ENCODE measurements around the gene DCTPP1.
"Not testable (repeated sequence)": the region's sequence is repeated elsewhere in the genome, so short reads cannot be mapped to it uniquely, and the experiment has no call there.

Gene DCTPP1

DNA sequence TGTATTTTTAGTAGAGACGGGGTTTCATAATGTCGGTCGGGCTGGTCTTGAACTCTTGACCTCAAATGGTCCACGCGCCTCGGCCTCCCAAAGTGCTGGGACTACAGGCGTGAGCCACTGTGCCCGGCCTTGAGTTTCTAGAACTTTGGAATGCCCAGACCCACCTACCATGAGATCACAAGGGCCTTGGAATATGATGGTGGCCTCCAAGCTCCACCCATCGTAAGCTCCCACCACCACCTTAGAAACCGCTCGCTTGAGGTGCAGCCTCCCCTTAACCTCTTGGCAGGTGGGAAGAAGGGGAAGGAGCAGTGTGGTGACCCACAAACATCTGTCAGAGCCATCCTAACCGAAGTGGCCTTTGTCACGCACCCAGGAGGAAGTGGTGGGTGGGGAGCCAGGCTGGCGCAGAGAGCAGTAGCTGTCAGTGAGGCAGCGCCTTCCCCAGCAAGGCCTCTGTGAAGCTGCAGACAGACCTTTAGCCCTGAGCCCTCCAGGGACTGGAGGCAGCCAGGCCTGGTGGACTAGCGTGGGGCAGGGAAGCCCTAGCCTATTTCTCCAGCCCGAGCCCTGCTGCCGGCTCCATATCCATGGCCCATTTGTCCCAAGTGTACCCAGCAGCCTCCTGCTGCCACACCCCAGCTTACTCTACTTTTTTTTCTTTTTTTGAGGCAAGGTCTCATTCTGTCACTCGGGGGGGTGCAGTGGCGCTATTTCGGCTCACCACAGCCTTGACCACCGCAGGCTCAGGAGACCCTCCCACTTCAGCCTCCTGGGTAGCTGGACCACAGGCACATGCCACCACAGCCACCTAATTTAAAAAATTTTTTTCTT lies 28.9 kb upstream of the DCTPP1 start:
- peak overlapping the region; percentile 30 for H3K4me3 Mint-ChIP-seq

DNA sequence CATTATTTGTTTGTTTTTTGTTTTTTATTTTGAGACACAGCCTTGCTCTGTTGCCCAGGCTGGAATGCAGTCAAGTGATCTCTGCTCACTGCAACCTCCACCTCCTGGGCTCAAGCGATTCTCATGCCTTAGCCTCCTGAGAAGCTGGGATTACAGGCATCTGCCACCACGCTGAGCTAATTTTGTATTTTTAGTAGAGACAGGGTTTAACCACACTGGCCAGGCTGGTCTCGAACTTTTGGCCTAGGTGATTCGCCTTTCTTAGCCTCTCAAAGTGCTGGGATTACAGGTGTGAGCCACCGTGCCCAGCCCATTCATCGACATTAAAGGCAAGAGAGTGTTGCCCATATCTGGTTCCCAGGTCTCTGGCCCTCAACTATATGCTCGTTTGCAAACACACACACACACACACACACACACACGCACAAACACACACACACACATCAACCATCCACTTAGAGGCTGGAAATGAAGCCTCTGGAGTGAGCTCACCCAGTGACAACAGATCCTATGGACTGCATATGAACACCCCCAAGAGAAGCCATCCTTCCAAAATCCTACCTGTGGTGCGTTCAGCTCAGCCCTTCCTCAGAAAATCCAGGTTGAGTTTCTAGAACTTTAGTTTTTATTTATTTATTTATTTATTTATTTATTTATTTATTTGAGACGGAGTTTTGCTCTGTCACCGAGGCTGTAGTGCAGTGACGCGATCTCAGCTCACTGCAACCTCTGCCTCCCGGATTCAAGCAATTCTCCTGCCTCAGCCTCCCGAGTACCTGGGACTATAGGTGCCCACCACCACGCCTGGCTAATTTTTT lies 28.1 kb upstream of the DCTPP1 start:
- H3K4me1 Mint-ChIP-seq (ENCODE audit: low read depth) = peaks cover 53% of the 10 kb centered on the region
- H3K27ac Mint-ChIP-seq = peak overlapping the region; percentile 92
- no peaks in the 10 kb centered on the region for H3K27me3 Mint-ChIP-seq
- no peaks in the 10 kb centered on the region for H3K9me3 Mint-ChIP-seq
- no peaks in the 10 kb centered on the region for H3K36me3 Mint-ChIP-seq (ENCODE audit: low read depth)
- intact Hi-C loops (cut with micrococcal nuclease) = loop anchor here (2.0 kb wide), 1 partner anchor 15 kb away; the partner anchor contains the start of gene ITGAL
- no peak overlapping the region for H3K4me3 Mint-ChIP-seq

More for the DNA sequence above, 28.9 kb upstream of the DCTPP1 start:
- intact Hi-C loops (cut with micrococcal nuclease) = loop anchor here (2.0 kb wide), 1 partner anchor 14 kb away; the partner anchor contains the start of gene ITGAL
- Mint-ChIP-seq H3K27me3 (no peaks in the 10 kb centered on the region), H3K9me3 (no peaks in the 10 kb centered on the region), H3K4me1 (ENCODE audit: low read depth) (peaks cover 52% of the 10 kb centered on the region), H3K36me3 (ENCODE audit: low read depth) (no peaks in the 10 kb centered on the region), H3K27ac (peak overlapping the region; percentile 92)

DNA sequence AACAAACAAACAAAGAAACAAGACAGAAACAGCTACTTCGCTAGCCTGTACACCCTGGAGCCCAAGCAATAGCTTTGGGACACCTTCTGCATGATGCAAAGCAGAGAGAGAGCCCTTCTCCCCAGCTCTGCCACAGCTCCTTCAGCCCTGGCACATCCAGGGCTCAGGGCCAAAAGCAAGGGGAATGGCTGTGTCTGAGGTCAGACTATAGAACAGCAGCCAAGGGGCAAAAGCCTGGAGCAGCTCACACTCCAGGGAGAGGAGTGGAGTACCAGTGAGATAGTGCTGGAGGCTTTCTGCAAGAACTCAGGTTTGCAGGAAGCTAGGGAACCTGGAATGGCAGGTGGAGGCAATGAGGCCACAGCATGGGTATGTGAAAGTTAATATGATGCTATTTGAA lies 27.4 kb upstream of the DCTPP1 start:
- Mint-ChIP-seq H3K27ac (peak overlapping the region; percentile 92), H3K4me1 (ENCODE audit: low read depth) (peaks cover 60% of the 10 kb centered on the region), H3K4me3 (no peak overlapping the region), H3K36me3 (ENCODE audit: low read depth) (no peaks in the 10 kb centered on the region), H3K9me3 (no peaks in the 10 kb centered on the region), H3K27me3 (no peaks in the 10 kb centered on the region)
- intact Hi-C loops (cut with micrococcal nuclease) = no loop called here

DNA sequence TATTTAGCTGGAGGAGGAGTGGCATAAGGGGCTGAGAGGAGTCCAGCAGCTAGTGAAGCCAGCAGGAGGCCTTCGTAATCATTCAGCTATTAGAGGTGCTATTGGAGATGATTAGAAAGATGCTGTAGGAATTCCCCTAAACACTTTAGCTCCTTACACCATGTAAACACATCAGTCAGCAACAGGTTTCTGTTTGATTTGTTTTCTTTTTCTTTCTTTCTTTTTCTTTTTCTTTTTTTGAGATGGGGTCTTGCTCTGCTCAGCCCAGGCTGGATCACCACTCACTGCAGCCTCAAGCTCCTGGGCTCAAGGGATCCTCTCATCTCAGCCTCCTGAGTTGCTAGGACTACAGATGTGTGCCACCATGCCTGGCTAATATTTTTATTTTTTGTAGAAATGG lies 26.5 kb upstream of the DCTPP1 start:
- Mint-ChIP-seq H3K36me3 (ENCODE audit: low read depth) (no peaks in the 10 kb centered on the region), H3K27me3 (no peaks in the 10 kb centered on the region), H3K4me3 (no peak overlapping the region), H3K9me3 (no peaks in the 10 kb centered on the region), H3K4me1 (ENCODE audit: low read depth) (peaks cover 52% of the 10 kb centered on the region), H3K27ac (peak overlapping the region; percentile 43)
- intact Hi-C loops (cut with micrococcal nuclease) = no loop called here

DNA sequence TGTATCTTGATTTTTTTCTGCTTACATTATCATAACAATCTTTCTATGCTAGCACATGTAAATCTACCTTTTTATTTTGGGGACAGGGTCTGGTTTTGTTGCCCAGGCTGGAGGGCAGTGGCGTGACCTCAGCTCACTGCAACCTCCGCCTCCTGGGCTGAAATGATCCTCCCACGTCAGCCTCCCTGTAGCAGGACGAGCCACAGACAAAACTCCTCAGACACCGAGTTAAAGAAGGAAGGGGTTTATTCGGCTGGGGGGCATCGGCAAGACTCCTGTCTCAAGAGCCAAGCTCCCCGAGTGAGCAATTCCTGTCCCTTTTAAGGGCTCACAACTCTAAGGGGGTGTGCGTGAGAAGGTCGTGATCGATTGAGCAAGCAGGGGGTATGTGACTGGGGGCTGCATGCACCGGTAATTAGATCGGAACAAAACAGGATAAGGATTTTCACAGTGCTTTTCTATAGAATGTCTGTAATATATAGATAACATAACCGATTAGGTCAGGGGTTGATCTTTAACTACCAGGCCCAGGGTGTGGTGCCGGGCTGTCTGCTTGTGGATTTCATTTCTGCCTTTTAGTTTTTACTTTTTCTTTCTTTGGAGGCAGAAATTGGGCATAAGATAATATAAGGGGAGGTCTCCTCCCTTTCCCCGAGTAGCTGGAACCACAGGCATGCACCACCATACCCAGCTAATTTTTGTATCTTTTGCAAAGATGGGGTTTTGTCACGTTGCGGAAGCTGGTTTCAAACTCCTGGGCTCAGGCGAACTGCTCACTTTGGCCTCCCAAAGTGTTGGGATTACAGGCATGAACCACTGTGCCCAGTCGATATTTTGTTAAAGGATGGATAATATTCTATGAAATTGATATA lies 23.1 kb upstream of the DCTPP1 start:
- H3K27me3 Mint-ChIP-seq; H3K9me3 Mint-ChIP-seq; intact Hi-C loops (cut with micrococcal nuclease); H3K36me3 Mint-ChIP-seq (ENCODE audit: low read depth): not testable (repeated sequence)
- Mint-ChIP-seq H3K4me3 (peak overlapping the region; percentile 33), H3K4me1 (ENCODE audit: low read depth) (peaks cover 37% of the 10 kb centered on the region), H3K27ac (peak overlapping the region; percentile 70)

DNA sequence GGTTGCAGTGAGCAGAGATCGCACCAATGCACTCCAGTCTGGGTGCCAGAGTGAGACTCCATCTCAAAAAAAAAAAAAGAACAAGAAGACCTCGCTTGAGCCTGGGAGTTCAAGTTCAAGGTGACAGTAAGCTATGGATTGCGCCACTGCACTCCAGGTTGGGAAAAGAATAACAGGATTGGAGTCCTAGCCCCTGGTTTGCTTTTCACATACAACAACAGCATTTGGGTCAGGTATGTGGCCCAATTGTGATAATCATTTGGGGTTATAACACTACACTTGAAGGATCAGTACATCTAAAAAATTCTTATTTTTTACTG lies 19.2 kb upstream of the DCTPP1 start:
- Mint-ChIP-seq H3K4me3 (no peak overlapping the region), H3K9me3 (no peaks in the 10 kb centered on the region), H3K4me1 (ENCODE audit: low read depth) (peaks cover 43% of the 10 kb centered on the region), H3K36me3 (ENCODE audit: low read depth) (peaks cover 16% of the 10 kb centered on the region), H3K27ac (no peak overlapping the region), H3K27me3 (no peaks in the 10 kb centered on the region)
- intact Hi-C loops (cut with micrococcal nuclease) = loop anchor here (2.0 to 10.0 kb wide), 3 partner anchors 33 to 156 kb away; partner anchors contain the start of gene ZNF768

DNA sequence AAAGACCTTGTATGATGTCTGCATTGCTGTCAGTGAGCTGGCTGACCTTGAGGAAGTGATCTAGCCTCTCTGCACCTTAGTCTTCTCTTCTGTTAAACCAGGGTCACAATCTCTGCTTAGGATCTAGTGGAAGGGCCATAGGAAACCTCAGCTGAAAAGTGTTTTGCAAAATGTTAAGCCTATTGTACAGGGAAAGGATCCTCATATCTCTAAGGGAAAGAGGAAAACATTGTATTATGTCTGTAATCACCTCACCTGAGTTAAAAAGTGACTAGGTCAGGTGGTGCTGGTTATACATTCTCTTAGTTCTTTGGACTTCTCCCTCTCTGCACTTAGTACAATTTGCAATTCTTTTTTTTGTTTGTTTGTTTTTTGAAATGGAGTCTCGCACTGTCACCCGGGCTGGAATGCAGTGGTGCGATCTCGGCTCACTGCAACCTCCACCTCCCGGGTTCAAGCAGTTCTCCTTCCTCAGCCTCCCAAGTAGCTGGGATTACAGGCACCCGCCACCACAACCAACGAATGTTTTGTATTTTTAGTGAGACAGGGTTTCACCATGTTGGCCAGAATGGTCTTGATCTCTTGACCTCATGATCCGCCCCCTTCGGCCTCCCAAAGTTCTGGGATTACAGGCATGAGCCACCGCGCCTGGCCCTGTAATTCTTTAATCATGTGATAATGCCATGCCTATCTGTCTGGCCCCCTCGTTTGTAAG lies 17.8 kb upstream of the DCTPP1 start:
- H3K27me3 Mint-ChIP-seq = no peaks in the 10 kb centered on the region
- no peak overlapping the region for H3K27ac Mint-ChIP-seq
- intact Hi-C loops (cut with micrococcal nuclease) = loop anchor here (2.0 to 10.0 kb wide), 3 partner anchors 35 to 157 kb away; partner anchors contain the start of gene ZNF768
- H3K4me3 Mint-ChIP-seq = no peak overlapping the region
- H3K36me3 Mint-ChIP-seq (ENCODE audit: low read depth) = peaks cover 30% of the 10 kb centered on the region
- H3K9me3 Mint-ChIP-seq = no peaks in the 10 kb centered on the region
- H3K4me1 Mint-ChIP-seq (ENCODE audit: low read depth) = peaks cover 48% of the 10 kb centered on the region

DNA sequence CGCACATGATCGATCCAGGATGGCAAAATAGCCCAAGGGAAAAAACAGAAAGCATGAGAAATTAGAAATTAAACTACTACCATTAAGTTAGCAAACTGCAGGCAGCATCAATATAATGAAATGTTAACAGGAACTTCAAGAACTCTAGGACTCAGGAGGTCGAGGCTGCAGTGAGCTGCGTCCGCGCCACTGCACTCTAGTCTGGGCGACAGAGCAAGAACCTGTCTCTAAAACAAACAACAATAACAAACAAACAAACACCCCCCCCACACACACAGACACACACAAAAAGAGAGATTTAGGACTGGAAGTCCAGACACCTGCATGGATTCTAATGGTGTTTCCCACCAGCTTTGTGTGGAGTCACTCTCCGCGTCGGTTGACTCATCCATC lies 16.4 kb upstream of the DCTPP1 start:
- Mint-ChIP-seq H3K9me3 (no peaks in the 10 kb centered on the region), H3K27me3 (no peaks in the 10 kb centered on the region), H3K4me3 (peak overlapping the region; percentile 80), H3K4me1 (ENCODE audit: low read depth) (peaks cover 44% of the 10 kb centered on the region), H3K36me3 (ENCODE audit: low read depth) (peaks cover 34% of the 10 kb centered on the region), H3K27ac (peak overlapping the region; percentile 89)
- intact Hi-C loops (cut with micrococcal nuclease) = loop anchor here (5.0 to 10.0 kb wide), 2 partner anchors 36 to 159 kb away; no protein-coding TSS in a partner anchor

DNA sequence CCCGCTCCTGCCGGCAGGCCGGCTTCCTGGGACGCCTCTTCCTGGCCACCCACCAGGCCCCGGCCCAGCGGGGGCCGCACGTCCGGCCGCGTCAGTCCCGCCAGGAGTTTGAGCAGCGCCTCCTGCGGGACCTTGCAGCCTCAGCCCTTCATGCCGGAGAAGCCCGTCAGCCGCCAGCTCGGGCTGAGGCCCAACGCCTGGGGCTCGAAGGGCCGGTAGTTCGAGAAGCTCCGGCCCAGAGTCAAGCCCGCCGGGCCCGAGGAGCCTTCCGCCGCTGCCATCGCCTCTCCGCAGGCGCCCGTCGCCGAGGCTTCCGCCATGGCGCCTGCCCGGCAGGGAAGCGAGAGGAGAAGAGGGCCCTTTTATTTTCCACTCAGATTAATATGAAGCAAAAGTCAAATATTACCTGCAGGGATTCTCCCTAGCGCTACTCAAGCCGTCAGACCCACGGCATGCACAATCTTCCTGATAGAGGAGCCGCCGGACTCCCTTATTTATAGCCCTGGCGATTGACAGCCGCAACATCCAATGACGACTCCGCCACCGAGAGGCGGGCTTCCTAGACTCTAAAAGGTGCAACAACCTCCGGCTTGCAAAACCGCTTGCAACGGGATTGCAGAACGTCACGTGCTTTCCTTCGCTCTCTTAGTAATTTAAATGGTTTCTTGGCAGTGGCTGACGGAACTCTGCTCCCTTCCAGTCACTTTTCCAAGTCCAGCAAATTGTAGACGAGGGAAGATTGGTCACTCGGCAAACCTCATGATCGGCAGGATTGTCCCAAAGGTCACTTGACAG lies 15.8 kb upstream of the DCTPP1 start, which contains the start of gene SEPHS2:
Gene SEPHS2 (minus strand): TSS at position 467 of the 795 bp plus-strand sequence. CDS start 147 bp downstream, at position 320.
- Mint-ChIP-seq H3K4me3 (peak within 1 kb of the TSS; percentile 80), H3K4me1 (ENCODE audit: low read depth) (peaks cover 44% of the 10 kb centered on the region), H3K27ac (peak within 1 kb of the TSS; percentile 89), H3K36me3 (ENCODE audit: low read depth) (peaks cover 34% of the 10 kb centered on the region), H3K9me3 (no peaks in the 10 kb centered on the region), H3K27me3 (no peaks in the 10 kb centered on the region)
- intact Hi-C loops (cut with micrococcal nuclease) = loop anchor here (5.0 to 10.0 kb wide), 2 partner anchors 37 to 159 kb away; no protein-coding TSS in a partner anchor

DNA sequence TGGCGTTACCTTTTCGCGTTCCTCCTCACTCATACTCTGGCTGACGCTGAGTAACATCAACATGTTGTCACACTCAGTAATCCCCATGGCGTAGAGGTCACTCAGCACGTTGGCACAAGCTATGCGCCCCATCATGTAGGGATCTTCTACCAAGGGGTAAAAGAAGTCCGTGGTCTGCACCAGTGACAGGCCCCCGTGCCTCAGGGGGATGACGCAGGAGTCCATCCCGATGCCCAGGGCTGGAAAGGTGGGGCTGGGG lies 15.2 kb upstream of the DCTPP1 start:
- Mint-ChIP-seq H3K27ac (peak overlapping the region; percentile 89), H3K27me3 (no peaks in the 10 kb centered on the region), H3K9me3 (no peaks in the 10 kb centered on the region), H3K4me3 (peak overlapping the region; percentile 80), H3K4me1 (ENCODE audit: low read depth) (peaks cover 44% of the 10 kb centered on the region), H3K36me3 (ENCODE audit: low read depth) (peaks cover 34% of the 10 kb centered on the region)
- intact Hi-C loops (cut with micrococcal nuclease) = loop anchor here (5.0 to 10.0 kb wide), 2 partner anchors 37 to 160 kb away; no protein-coding TSS in a partner anchor

DNA sequence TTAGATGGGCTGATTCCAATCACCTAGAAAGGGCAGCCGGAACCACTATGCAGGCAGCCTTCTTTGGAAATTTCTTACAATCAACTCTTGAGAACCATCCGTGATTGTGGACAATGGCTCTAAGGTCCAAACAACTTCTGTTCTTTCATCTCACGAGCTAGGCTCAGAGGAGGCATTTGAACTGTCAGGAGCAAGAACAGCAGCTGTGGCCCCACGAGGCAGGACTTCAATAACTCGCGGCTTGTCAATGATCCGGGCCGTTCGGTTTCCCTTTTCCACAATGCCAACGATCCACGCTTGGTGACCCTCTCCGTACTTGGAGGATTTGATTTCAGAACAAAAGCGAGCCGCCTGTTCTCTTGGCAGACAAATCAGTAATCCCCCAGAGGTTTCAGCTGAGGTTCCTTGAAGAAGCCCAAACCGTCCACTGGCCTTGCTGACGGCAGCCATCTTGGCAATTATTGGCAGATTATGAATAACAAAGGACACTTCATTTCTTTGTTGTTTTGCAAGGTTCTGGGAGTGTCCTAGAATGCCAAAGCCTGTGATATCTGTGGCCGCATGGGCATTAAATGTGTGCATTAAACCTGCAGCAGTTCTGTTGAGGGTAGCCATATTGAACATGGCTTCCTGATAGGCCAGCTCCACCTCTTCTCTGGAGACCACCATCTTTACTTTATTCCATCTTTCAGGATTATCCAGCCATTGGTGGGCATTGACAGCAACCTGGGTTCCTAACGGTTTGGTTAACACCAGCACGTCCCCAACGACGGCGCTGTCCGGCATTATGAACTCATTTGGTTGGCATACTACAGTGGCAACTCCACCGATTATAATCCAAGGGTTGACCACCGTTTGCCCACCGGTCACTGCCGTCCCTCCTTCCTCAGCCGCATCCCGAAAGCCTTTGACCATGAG lies 14.7 kb upstream of the DCTPP1 start:
- Mint-ChIP-seq H3K4me3 (peak overlapping the region; percentile 80), H3K36me3 (ENCODE audit: low read depth) (peaks cover 34% of the 10 kb centered on the region), H3K27ac (peak overlapping the region; percentile 89), H3K27me3 (no peaks in the 10 kb centered on the region), H3K9me3 (no peaks in the 10 kb centered on the region), H3K4me1 (ENCODE audit: low read depth) (peaks cover 44% of the 10 kb centered on the region)
- intact Hi-C loops (cut with micrococcal nuclease) = loop anchor here (5.0 to 10.0 kb wide), 2 partner anchors 38 to 160 kb away; no protein-coding TSS in a partner anchor
